Esophagus squamous epithelium (tissue), 5 donors: ENCODE measurements around the gene ZMYND19. TPM values are rescaled to one million over a fixed set of nuclear protein-coding genes. Genes with fewer than 3 reads are reported as not detected.

ENCODE experiments used
- DNase-seq: peaks from one replicate; lab custom pipeline; 2025; lab: John Stamatoyannopoulos, UW
- H3K27ac ChIP-seq, 4 donors: fragments of 200-600 bp; sonication (generic); one replicate each; pipeline ENCODE4 v1.5.1; 2016 to 2019; ENCODE audit warnings: mild to moderate bottlenecking in 1 of 4
- H3K27me3 ChIP-seq, 4 donors: fragments of 200-600 bp; sonication (generic); 1 replicate in 3 of 4; 2 replicates in 1 of 4; pipeline versions ENCODE4 v1.5.1 to v1.6.0; 2017 to 2021; ENCODE audit warnings: antibody characterized with exemption in 1 of 4
- H3K36me3 ChIP-seq, 3 donors: fragments of 200-600 bp; sonication (generic); one replicate each; pipeline ENCODE4 v1.5.1; 2016 to 2019
- H3K4me1 ChIP-seq, 3 donors: fragments of 200-600 bp; sonication (generic); one replicate each; pipeline ENCODE4 v1.5.1; 2017 to 2019
- H3K4me3 ChIP-seq, 4 donors: fragments of 200-600 bp; sonication (generic); 1 replicate in 3 of 4; 2 replicates in 1 of 4; pipeline ENCODE4 v1.5.1; 2016 to 2019; ENCODE audit warnings: mild to moderate bottlenecking in 2 of 4, moderate library complexity in 1 of 4
- H3K9me3 ChIP-seq, 3 donors: fragments of 200-600 bp; sonication (generic); one replicate each; pipeline ENCODE4 v1.5.1; 2016 to 2019
- CTCF ChIP-seq, 6 experiments: fragments of 450-650 bp in 4 of 6; fragments of 200-600 bp in 2 of 6; sonication (generic) in 2 of 6; IDR thresholded peaks; one replicate each; pipeline ENCODE4 v1.5.1; 2016 to 2019; ENCODE audit warnings: antibody characterized with exemption in 6 of 6, mild to moderate bottlenecking in 4 of 6, moderate library complexity in 4 of 6
- POLR2A ChIP-seq, 4 donors: fragments of 450-650 bp; IDR thresholded peaks; one replicate each; pipeline ENCODE4 v1.6.1; 2017; ENCODE audit warnings: antibody characterized with exemption in 4 of 4, mild to moderate bottlenecking in 4 of 4, moderate library complexity in 3 of 4
- WGBS, 2 donors: methylation state at CpG; one replicate each; pipeline ENCODE4 v1.1.5; 2018; 5-methylcytosine and 5-hydroxymethylcytosine counted together
- intact Hi-C: fragments of 100-400 bp; cut with DNase I; formaldehyde crosslinking; loops from one replicate; pipeline ENCODE4 v1.15.0; 2022
- total RNA-seq, 4 donors: library from RNA; depleted of rRNA; stranded (reverse); fragments of >200 nt; gene quantifications; one replicate each; pipeline ENCODE4 v1.1.0, GENCODE V29; 2016
- donor health status: DM: yes; HTN: yes; CAD: no.

Gene ZMYND19
- total RNA-seq, 4 donors from 2014 or later: 17.5 to 28.8 (median 25.2) TPM

GRCh38 chr9:137613738-137614523 lies 23.6 kb upstream of the ZMYND19 start:
- no peak for TF ChIP-seq CTCF (IDR thresholded peaks at IDR 0.05)
- no peak for TF ChIP-seq POLR2A (IDR thresholded peaks at IDR 0.05)
- intact Hi-C loops: no loop called here
- Histone ChIP-seq H3K9me3 (no peaks in the 10 kb centered on the region), H3K4me3 (no peak overlapping the region), H3K27ac (peak overlapping the region; percentile 90 to 94 (median 92)), H3K27me3 (no peaks in the 10 kb centered on the region), H3K36me3 (peaks cover 19 to 43% (median 33%) of the 10 kb centered on the region in 3 donors), H3K4me1 (peaks cover 39 to 75% (median 40%) of the 10 kb centered on the region in 3 donors)
- DNase-seq: no peak
- WGBS, 2 donors: 75 to 100% methylated on average over 2 to 10 of the region's 27 CpGs

GRCh38 chr9:137613259-137613658 lies 22.9 kb upstream of the ZMYND19 start:
- no peak for DNase-seq
- peaks cover 19 to 50% (median 33%) of the 10 kb centered on the region in 3 donors for H3K36me3 ChIP-seq
- peak overlapping the region; percentile 90 to 94 (median 92) for H3K27ac ChIP-seq
- 100% methylated on average over 1 of the region's 5 CpGs; no CpG with 5 or more reads in 1 of the 2 donors for WGBS, 2 donors
- H3K9me3 ChIP-seq: no peaks in the 10 kb centered on the region
- TF ChIP-seq CTCF (IDR thresholded peaks at IDR 0.05) (no peak), POLR2A (IDR thresholded peaks at IDR 0.05) (no peak)
- peak overlapping the region in 3 of 4 donors; percentile 3 to 30 (median 19) for H3K4me3 ChIP-seq
- intact Hi-C loops: no loop called here
- peaks cover 40 to 81% (median 43%) of the 10 kb centered on the region in 3 donors for H3K4me1 ChIP-seq
- H3K27me3 ChIP-seq: no peaks in the 10 kb centered on the region

- 30% methylated on average over 2 of the region's 8 CpGs; no CpG with 5 or more reads in 1 of the 2 donors for WGBS, 2 donors
- Histone ChIP-seq H3K4me1 (peaks cover 36 to 81% (median 43%) of the 10 kb centered on the region in 3 donors), H3K27me3 (no peaks in the 10 kb centered on the region), H3K36me3 (peaks cover 19 to 51% (median 33%) of the 10 kb centered on the region in 3 donors), H3K9me3 (no peaks in the 10 kb centered on the region), H3K4me3 (peak overlapping the region; percentile 3 to 30 (median 23)), H3K27ac (peak overlapping the region; percentile 90 to 94 (median 92))
- intact Hi-C loops: no loop called here
- no peak for DNase-seq
- TF ChIP-seq POLR2A (IDR thresholded peaks at IDR 0.05) (no peak), CTCF (IDR thresholded peaks at IDR 0.05) (no peak)
Observed at GRCh38 chr9:137612741-137613142, 22.4 kb upstream of the ZMYND19 start.

- no peaks in the 10 kb centered on the region for H3K9me3 ChIP-seq
- H3K27me3 ChIP-seq: no peaks in the 10 kb centered on the region
- WGBS, 2 donors: 11 to 31% methylated on average over 7 of the region's 21 CpGs
- no peak for TF ChIP-seq CTCF (IDR thresholded peaks at IDR 0.05)
- TF ChIP-seq POLR2A (IDR thresholded peaks at IDR 0.05): peak in 2 of 4 donors; percentile 11 to 34
- H3K36me3 ChIP-seq: peaks cover 19 to 47% (median 33%) of the 10 kb centered on the region in 3 donors
- peaks cover 37 to 81% (median 46%) of the 10 kb centered on the region in 3 donors for H3K4me1 ChIP-seq
- intact Hi-C loops: no loop called here
- H3K27ac ChIP-seq: peak overlapping the region; percentile 90 to 94 (median 92)
- H3K4me3 ChIP-seq: peak overlapping the region; percentile 3 to 30 (median 23)
- no peak for DNase-seq
Observed at GRCh38 chr9:137611623-137612609, 21.6 kb upstream of the ZMYND19 start.
